MCF 10A (cell line): ENCODE data around the gene ADAD2. TPM values are rescaled to one million over a fixed set of nuclear protein-coding genes. Genes with fewer than 3 reads are reported as not detected.

Experiments used
- BruUV-seq: library from RNA; stranded (reverse); fragments of 400-500 nt; replicated peaks from 2 replicates; lab custom pipeline; 2021; lab: Mats Ljungman, UMichigan
- CTCF ChIA-PET: fragments of 300-600 bp; sonication (Branson Sonifier 250); formaldehyde crosslinking; extraction: SDS; loops from one replicate; lab custom pipeline; 2021; ENCODE audit warnings: antibody characterized with exemption, inconsistent platforms; lab: Yijun Ruan, JAX
- POLR2A ChIA-PET: fragments of 300-600, 350-650 bp; sonication (Branson Sonifier 250); formaldehyde crosslinking; extraction: SDS; loops from one replicate; lab custom pipeline; 2020; ENCODE audit warnings: antibody characterized with exemption, inconsistent platforms; lab: Yijun Ruan, JAX
- DNase-seq: peaks from one replicate; pipeline ENCODE4 v3.0.0-alpha.2; 2018; ENCODE audit not compliant: unreplicated experiment
- H3K27ac Mint-ChIP-seq: one replicate; pipeline ENCODE4 v1.8.0; 2022; ENCODE audit warnings: mild to moderate bottlenecking, low read depth, mixed read lengths; ENCODE audit not compliant: unreplicated experiment
- H3K27me3 Mint-ChIP-seq: one replicate; pipeline ENCODE4 v1.8.0; 2022; ENCODE audit warnings: mixed read lengths; ENCODE audit not compliant: insufficient read depth, unreplicated experiment
- H3K36me3 Mint-ChIP-seq: one replicate; pipeline ENCODE4 v1.8.0; 2022; ENCODE audit warnings: mild to moderate bottlenecking, moderate library complexity, mixed read lengths; ENCODE audit not compliant: insufficient read depth, unreplicated experiment
- H3K4me1 Mint-ChIP-seq: one replicate; pipeline ENCODE4 v1.8.0; 2022; ENCODE audit warnings: mixed read lengths; ENCODE audit not compliant: insufficient read depth, unreplicated experiment
- H3K4me3 Mint-ChIP-seq: one replicate; pipeline ENCODE4 v1.8.0; 2022; ENCODE audit warnings: mild to moderate bottlenecking, moderate library complexity, mixed read lengths; ENCODE audit not compliant: unreplicated experiment
- H3K9me3 Mint-ChIP-seq: one replicate; pipeline ENCODE4 v1.8.0; 2022; ENCODE audit warnings: mixed read lengths; ENCODE audit not compliant: unreplicated experiment
- intact Hi-C: fragments of 100-400 bp; cut with micrococcal nuclease; formaldehyde crosslinking; loops from 2 replicates; pipeline ENCODE4 v1.14.1; 2022
- total RNA-seq: library from RNA; stranded (reverse); gene quantifications from 2 replicates; pipeline ENCODE4 v1.2.3, GENCODE V29; 2022
- TF ChIP-seq, protein P1 (sequence below): fragments of 200-600 bp; IDR thresholded peaks from one replicate; pipeline ENCODE4 v1.8.0; 2022; ENCODE audit warnings: antibody characterized with exemption, mild to moderate bottlenecking; ENCODE audit not compliant: unreplicated experiment

The ADAD2 gene
- total RNA-seq, 1 experiment from 2014 or later: not detected

DNA sequence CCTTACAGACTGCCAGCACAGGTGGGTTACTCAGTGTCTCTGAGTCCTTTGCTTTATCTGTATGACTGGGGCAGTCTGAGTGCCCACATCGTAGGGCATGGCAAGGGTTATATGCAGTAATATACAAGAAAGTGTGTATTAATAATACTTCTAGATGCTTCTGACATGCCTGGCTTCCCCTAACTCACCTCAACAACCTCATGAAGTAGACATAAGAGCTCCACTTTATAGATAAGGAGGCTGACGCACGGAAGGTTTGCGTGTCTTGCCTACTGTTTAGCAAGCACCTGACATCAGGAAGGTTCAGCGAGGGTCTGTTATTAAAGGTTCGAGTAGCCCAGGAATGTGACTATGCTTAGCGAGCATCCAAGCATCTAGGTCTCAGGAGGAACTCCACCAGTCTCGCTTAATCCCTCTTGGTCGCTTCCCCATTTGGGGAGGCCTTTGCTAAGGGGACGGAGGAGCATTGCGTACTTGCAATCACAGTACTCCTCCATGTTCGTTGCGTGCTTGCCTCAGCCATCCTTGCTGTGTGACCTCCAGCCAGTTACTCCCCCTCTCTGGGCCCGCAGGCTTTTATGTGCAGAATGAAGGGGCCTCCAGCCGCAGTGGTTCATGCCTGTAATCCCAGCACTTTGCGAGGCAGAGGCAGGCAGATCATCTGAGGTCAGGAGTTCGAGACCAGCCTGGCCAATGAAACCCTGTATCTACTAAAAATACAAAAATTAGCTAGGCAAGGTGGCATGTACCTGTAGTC is 47.2 kb downstream of the ADAD2 start:
- H3K36me3 Mint-ChIP-seq: no peaks in the 10 kb centered on the region
- no peak overlapping the region for H3K27ac Mint-ChIP-seq
- H3K4me3 Mint-ChIP-seq: no peak overlapping the region
- H3K4me1 Mint-ChIP-seq: no peaks in the 10 kb centered on the region
- TF ChIP-seq, protein P1, sequence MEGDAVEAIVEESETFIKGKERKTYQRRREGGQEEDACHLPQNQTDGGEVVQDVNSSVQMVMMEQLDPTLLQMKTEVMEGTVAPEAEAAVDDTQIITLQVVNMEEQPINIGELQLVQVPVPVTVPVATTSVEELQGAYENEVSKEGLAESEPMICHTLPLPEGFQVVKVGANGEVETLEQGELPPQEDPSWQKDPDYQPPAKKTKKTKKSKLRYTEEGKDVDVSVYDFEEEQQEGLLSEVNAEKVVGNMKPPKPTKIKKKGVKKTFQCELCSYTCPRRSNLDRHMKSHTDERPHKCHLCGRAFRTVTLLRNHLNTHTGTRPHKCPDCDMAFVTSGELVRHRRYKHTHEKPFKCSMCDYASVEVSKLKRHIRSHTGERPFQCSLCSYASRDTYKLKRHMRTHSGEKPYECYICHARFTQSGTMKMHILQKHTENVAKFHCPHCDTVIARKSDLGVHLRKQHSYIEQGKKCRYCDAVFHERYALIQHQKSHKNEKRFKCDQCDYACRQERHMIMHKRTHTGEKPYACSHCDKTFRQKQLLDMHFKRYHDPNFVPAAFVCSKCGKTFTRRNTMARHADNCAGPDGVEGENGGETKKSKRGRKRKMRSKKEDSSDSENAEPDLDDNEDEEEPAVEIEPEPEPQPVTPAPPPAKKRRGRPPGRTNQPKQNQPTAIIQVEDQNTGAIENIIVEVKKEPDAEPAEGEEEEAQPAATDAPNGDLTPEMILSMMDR: no peak
- intact Hi-C loops: no loop called here
- no TSS peak for BruUV-seq
- DNase-seq: no peak
- H3K9me3 Mint-ChIP-seq: no peaks in the 10 kb centered on the region
- peaks cover 70% of the 10 kb centered on the region for H3K27me3 Mint-ChIP-seq
- ChIA-PET POLR2A (no interaction called here), CTCF (interaction anchor here (1.7 kb wide), 1 partner anchor 39 kb away, joined by 5 read pairs; no protein-coding TSS in a partner anchor)

DNA sequence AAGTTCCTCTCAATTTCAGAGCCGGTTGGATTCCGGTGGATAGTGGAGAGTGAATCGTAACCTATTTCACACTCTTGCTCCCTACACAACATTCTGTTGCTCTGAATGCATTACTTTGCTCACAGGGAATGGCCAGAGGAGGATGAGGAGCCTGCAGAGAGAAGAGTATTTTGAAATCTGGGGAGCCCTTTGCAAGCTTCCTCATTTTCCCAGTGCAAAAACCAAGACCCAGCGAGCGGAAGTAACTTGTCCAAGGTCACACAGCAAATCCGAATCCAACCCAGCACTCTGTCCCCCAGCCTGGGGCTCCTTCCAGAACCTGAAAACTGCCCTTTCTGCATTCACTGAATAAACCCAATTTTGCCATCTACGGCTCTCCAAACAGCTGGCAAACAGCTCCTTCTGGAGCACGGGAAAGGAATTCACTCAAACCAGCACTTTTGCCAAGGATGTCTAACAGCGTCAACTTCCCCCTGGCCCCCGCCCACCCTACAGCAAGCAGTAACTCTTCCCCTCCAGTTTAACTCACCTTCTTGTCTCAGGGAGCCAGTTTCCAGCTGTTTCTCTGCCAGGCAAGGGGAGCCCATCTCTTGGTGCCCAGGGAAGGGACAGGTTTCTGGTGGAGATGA is 48.3 kb downstream of the ADAD2 start:
- no peaks in the 10 kb centered on the region for H3K4me1 Mint-ChIP-seq
- DNase-seq: peak; percentile 17
- no peaks in the 10 kb centered on the region for H3K36me3 Mint-ChIP-seq
- H3K27me3 Mint-ChIP-seq: peaks cover 61% of the 10 kb centered on the region
- CTCF ChIA-PET: no interaction called here
- H3K9me3 Mint-ChIP-seq: no peaks in the 10 kb centered on the region
- TF ChIP-seq, protein P1: no peak
- POLR2A ChIA-PET: no interaction called here
- peak overlapping the region; percentile 12 for H3K27ac Mint-ChIP-seq
- intact Hi-C loops: no loop called here
- no TSS peak for BruUV-seq
- H3K4me3 Mint-ChIP-seq: no peak overlapping the region

DNA sequence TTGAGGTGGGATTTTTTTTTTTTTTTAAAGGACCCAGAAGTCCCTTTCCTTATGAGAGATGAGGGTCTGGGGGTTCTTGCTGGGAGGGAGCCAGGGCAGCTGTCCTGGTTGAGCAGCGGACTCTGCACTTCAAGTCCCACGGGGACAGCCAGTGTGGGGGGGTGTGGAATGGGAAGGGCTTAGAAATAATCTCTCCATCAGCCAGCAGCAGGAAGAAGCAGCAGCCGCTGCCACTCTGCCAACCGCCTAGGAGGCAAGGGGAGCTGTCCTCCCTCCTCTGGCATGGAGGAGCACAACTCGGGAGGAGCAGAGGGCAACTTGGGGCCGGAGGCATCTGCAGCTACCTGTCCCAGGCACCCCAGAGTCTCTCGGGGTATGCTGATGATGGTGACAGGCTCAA is 49.0 kb downstream of the ADAD2 start, which contains the start of gene KCNG4:
Gene KCNG4, minus strand, starts transcription at position 104 of the 400 bp plus-strand sequence. CDS start 2,527 bp downstream, outside the sequence.
- Mint-ChIP-seq H3K36me3 (no peaks in the 10 kb centered on the region), H3K27ac (peak within 1 kb of the TSS; percentile 12), H3K9me3 (no peaks in the 10 kb centered on the region), H3K4me3 (no peak within 1 kb of the TSS), H3K27me3 (peaks cover 56% of the 10 kb centered on the region), H3K4me1 (no peaks in the 10 kb centered on the region)
- no peak for DNase-seq
- intact Hi-C loops: no loop called here
- ChIA-PET CTCF (interaction anchor here (0.8 kb wide), 1 partner anchor 37 kb away, joined by 3 read pairs; no protein-coding TSS in a partner anchor), POLR2A (no interaction called here)
- TF ChIP-seq, protein P1: no peak
- BruUV-seq: no TSS peak

DNA sequence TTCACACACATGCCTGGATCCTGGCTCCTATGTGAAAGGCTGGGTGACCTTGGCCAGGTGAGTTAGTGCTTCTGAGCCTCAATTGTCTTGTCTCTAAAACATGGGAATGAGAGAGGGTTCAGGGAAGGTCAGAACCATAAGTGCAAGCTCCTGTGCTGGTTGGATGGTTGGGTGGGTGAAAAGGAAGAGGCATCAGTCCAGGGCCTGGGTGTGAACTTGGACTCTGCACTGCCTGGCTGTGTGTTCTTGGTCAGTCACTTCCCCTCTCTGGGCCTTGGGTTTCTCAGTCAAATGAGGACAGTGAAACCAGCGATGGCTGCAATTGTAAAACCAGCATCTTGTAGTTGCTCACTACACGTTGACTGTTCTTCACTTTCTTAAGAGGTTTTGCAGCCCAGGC is 49.5 kb downstream of the ADAD2 start:
- CTCF ChIA-PET: interaction anchor here (0.8 kb wide), 1 partner anchor 36 kb away, joined by 3 read pairs; no protein-coding TSS in a partner anchor
- H3K27me3 Mint-ChIP-seq: peaks cover 56% of the 10 kb centered on the region

More for the DNA sequence above, 49.5 kb downstream of the ADAD2 start:
- Mint-ChIP-seq H3K9me3 (no peaks in the 10 kb centered on the region), H3K4me3 (no peak overlapping the region), H3K4me1 (no peaks in the 10 kb centered on the region), H3K36me3 (no peaks in the 10 kb centered on the region), H3K27ac (no peak overlapping the region)
- TF ChIP-seq, protein P1: no peak
- POLR2A ChIA-PET: no interaction called here
- intact Hi-C loops: no loop called here
- BruUV-seq: no TSS peak
- DNase-seq: no peak
